Activated gamma-delta T cell treated with anti-CD3 and anti-CD28 coated beads, Interleukin-2, amount 50 U/mL, for 16 hours (primary cell): ENCODE data around the gene TMOD4.
A peak's percentile ranks its signal among the peaks of the same experiment; 100 is the strongest.

Source experiments
- DNase-seq: peaks from one replicate; pipeline ENCODE4 v3.0.0-alpha.2; 2020; ENCODE audit warnings: low read depth

TMOD4 gene

GRCh38 chr1:151175041-151175741 lies 590 bp downstream of the TMOD4 start:
- DNase-seq, result no peak

GRCh38 chr1:151171190-151171589 lies 4.6 kb downstream of the TMOD4 start:
- no peak for DNase-seq

- no peak for DNase-seq
These were observed 8.7 kb downstream of the TMOD4 start for GRCh38 chr1:151167116-151167515.

- no peak for DNase-seq
These were observed 9.2 kb downstream of the TMOD4 start for GRCh38 chr1:151166505-151166956.

- DNase-seq, result peak; percentile 94
These were observed 9.9 kb downstream of the TMOD4 start, which contains the start of the genes LYSMD1 and SCNM1 for GRCh38 chr1:151165738-151166504. TSS of gene LYSMD1 (minus strand) at chr1:151165902. CDS start at chr1:151165258, 644 bp downstream. TSS of gene SCNM1 (plus strand) at chr1:151166144. CDS start at chr1:151166153, 9 bp downstream.

- no peak for DNase-seq
These were observed 10.5 kb downstream of the TMOD4 start for GRCh38 chr1:151165281-151165737.

GRCh38 chr1:151164732-151165280 lies 11.0 kb downstream of the TMOD4 start:
- DNase-seq, result no peak

- no peak for DNase-seq
These were observed 16.4 kb downstream of the TMOD4 start for GRCh38 chr1:151159373-151159772.

- DNase-seq, result no peak
These were observed 17.0 kb downstream of the TMOD4 start for GRCh38 chr1:151158751-151159251.

- no peak for DNase-seq
These were observed 17.5 kb downstream of the TMOD4 start for GRCh38 chr1:151158326-151158725.

- no peak for DNase-seq
These were observed 18.7 kb downstream of the TMOD4 start for GRCh38 chr1:151157067-151157531.

GRCh38 chr1:151156515-151156819 lies 19.3 kb downstream of the TMOD4 start, which contains the start of gene TNFAIP8L2:
TSS of gene TNFAIP8L2 (plus strand) at chr1:151156649. CDS start at chr1:151158698, 2,049 bp downstream.
- DNase-seq, result peak; percentile 57

GRCh38 chr1:151147665-151148064 lies 28.1 kb downstream of the TMOD4 start:
- no peak for DNase-seq

GRCh38 chr1:151147132-151147503 lies 28.7 kb downstream of the TMOD4 start:
- no peak for DNase-seq

- peak; percentile 82 for DNase-seq
These were observed 29.2 kb downstream of the TMOD4 start, which contains the start of gene SEMA6C for GRCh38 chr1:151146412-151147131. TSS of gene SEMA6C (minus strand) at chr1:151146631. CDS start at chr1:151142621, 4,010 bp downstream.

GRCh38 chr1:151146072-151146411 lies 29.7 kb downstream of the TMOD4 start:
- DNase-seq, result no peak

GRCh38 chr1:151145304-151146071 lies 30.3 kb downstream of the TMOD4 start:
- no peak for DNase-seq

- no peak for DNase-seq
These were observed 31.1 kb downstream of the TMOD4 start for GRCh38 chr1:151144474-151145303.

- no peak for DNase-seq
These were observed 31.8 kb downstream of the TMOD4 start for GRCh38 chr1:151143986-151144385.

- no peak for DNase-seq
These were observed 32.7 kb downstream of the TMOD4 start for GRCh38 chr1:151143057-151143435.
